Measurements from ENCODE around the gene MAP2K6.

The MAP2K6 gene

GRCh38 chr17:69497161-69497560 lies 82.7 kb downstream of the MAP2K6 start:
- DNase-seq = no peak

- DNase-seq = no peak
These were observed 84.8 kb downstream of the MAP2K6 start for GRCh38 chr17:69499318-69499717.

- DNase-seq = peak; percentile 34
These were observed 86.5 kb downstream of the MAP2K6 start for GRCh38 chr17:69500911-69501429.

DNA sequence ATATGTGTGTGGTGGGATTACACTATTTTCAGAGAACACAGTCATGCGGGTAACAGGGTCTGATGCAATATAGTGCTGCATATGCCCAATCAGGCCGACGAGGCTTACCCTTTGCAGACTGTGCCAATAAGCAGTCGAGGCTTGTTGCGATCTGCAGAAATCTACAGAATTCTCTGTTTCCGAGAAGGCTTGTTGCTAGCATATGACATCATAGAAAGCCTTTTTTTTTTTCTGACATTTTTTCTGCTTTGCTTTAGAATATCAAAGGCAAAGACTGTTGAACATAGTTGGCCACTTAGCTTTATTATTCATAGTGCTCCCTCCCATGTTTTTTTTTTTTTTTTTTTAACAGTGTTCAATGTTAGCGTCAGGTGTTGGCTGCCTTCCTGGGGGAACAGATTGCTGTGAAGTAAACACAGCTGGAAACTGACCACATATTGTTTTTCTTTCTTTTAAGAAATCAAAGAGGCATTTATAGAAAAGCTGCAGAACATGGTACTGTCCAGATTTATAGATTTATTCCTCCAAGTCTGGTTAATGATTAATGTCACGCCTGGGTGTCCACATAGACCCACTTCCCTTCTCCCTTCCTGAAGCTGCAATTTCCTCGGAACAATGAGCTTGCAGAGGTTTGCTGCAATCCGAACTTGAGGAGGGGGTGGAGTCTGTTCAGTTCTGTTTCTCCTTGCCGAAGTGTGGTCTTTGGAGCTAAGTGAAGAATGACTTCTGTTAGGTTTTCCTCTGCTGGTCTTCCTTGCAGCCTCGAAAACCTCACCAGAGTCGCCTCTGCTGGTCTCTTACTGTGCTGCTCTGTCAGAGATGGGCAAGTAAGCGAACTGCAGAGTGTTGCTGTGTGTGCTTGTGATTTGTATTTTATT lies 87.3 kb downstream of the MAP2K6 start:
- DNase-seq = peak; percentile 63

- DNase-seq = no peak
These were observed 89.2 kb downstream of the MAP2K6 start for GRCh38 chr17:69503711-69504110.

- DNase-seq = no peak
These were observed 91.2 kb downstream of the MAP2K6 start for GRCh38 chr17:69505740-69506139.

GRCh38 chr17:69506489-69506888 lies 92.0 kb downstream of the MAP2K6 start:
- no peak for DNase-seq

DNA sequence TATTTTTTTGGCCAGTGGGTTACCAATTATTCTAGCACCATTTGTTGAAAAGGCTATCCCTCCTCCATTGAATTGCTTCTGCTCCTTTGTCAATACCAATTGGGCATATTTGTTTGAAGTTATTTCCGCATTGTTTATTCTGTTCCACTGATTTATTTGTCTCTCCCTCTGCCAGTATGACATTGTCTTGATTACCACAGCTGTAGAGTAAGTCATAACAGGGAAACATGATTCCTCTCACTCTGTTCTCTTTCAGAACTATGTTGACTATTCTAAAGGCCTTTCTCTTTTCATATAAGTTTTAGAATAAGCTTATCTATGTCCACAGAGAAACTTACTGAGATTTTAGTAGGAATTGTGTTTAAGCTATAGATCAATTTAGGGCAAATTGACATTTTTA lies 94.3 kb downstream of the MAP2K6 start:
- no peak for DNase-seq

- DNase-seq = no peak
These were observed 96.8 kb downstream of the MAP2K6 start for GRCh38 chr17:69511250-69511649.

- no peak for DNase-seq
These were observed 98.4 kb downstream of the MAP2K6 start for GRCh38 chr17:69512946-69513345.

- no peak for DNase-seq
These were observed 101.7 kb downstream of the MAP2K6 start for GRCh38 chr17:69516225-69516624.

GRCh38 chr17:69516911-69517310 lies 102.4 kb downstream of the MAP2K6 start:
- no peak for DNase-seq

DNA sequence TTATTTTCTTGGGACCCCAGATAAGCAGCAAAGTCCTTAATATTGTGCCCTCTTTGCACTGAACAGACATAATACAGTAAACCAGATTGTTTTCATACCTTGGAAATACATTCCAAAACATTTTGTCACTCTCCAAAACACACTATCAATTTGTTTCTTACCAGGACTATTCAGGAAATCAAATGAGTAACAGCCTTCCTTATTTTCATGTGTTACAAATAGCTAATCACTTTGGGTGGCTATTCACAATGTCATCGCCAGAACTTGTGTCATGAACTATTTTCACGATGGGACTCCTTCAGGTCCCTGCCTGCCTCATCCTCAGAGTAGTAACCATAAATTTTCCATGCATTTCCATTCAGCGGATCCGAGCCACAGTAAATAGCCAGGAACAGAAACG lies 104.5 kb downstream of the MAP2K6 start:
- no peak for DNase-seq

DNA sequence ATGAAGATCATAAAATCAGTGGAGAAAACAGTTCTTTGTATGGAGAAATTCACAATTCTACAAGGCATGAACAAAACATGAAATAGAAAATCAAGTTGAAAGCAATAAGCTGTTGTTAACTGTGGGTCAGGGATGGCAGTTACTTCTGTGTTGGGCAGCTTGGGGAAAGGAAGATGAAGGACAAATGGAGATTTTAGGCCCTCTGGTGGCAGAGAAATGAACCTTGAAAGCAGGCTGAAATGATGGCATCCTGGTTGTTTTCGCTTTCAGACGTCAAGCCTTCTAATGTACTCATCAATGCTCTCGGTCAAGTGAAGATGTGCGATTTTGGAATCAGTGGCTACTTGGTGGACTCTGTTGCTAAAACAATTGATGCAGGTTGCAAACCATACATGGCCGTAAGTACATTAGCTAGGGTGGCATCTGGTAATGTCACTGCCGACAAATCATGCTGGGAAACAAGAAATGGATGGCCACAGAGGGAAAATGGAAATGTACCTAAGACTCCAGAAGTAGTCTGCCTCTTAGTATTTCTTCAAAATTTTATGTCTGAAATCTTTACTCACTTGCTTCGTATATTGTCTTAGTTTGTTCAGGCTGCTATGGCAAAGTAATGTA lies 108.9 kb downstream of the MAP2K6 start:
- peak; percentile 42 for DNase-seq

GRCh38 chr17:69524854-69525253 lies 110.4 kb downstream of the MAP2K6 start:
- DNase-seq = no peak

DNA sequence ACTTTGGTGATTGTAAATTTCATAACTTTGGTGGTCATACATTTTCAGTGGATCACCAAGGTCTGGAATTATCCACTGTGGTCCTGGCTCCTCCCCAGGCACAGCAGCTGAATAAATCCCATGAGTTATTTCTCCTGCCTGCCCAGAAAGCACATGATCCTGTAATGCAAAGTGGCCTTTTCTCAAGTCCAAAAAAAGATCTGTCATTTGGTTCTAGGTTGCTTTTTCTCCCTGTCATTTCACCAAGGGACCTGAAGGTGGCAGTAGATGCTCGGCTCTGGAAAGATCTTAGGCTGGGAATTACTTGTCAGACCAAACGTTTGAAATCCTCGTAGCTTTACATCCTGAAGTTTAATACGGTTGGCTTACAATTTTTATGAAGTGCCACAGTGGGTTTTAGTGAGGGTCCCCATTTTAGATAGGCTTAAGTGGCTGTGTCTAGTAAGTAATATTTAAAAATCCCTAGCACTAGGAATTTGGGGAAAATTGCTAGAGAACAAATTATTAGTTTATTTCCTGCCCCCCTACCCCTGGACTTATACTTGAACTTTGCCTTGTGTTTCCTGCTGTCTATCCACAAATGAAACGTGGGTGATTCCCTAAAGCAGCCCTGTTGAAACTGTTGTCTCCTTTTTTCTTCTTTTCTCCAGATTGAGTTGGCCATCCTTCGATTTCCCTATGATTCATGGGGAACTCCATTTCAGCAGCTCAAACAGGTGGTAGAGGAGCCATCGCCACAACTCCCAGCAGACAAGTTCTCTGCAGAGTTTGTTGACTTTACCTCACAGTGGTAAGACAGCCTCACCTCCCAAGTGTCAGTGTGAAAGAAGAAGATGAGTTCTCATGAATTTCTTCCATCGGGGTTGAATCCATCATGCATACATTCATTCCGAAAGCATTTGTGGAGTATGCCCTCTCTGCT lies 111.7 kb downstream of the MAP2K6 start:
- DNase-seq = peak; percentile 58

- DNase-seq = no peak
These were observed 113.5 kb downstream of the MAP2K6 start for GRCh38 chr17:69528035-69528434.

- DNase-seq = no peak
These were observed 119.2 kb downstream of the MAP2K6 start for GRCh38 chr17:69533481-69534234.

- DNase-seq = no peak
These were observed 119.7 kb downstream of the MAP2K6 start for GRCh38 chr17:69534235-69534621.

DNA sequence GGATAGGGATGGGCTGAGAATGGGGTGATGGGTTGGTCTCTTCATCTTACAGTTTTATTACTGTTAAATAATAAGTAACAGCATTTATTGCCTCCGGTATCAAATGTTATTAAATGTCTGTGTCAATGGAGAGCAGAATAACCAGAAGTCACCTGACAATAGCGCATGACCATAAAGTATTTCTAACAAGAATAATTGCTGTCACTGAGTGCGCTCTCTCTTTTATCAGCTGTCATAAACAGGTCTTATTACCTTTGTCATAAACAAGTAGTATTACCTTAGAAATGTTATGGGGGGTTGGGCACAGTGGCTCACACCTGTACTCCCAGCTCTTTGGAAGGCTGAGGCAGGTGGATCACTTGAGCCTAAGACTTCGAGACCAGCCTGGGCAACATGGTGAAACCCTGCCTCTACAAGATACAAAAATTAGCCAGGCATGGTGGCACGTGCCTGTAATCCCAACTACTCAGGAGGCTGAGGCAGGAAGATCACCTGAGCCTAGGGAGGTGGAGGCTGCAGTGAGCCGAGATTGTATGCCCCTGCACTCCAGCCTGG lies 120.6 kb downstream of the MAP2K6 start:
- no peak for DNase-seq

DNA sequence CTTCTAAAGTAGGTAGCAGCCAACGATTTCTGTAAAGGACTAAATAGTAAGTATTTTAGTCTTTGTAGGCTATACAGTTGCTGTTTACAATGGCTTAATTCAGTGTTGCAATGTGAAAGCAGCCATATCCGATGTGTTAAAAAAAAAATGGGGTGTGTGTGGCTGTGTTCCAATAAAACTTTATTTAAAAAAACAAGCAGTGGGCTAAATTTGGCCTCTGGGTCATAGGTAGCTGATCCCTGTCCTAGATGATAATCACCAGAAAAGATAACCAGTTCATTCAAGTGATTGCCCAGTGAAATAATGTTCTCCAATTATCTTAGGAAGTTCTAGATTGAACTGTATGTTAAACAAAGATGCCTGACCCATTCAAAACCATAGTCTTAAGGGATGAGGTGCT lies 124.3 kb downstream of the MAP2K6 start:
- DNase-seq = no peak

DNA sequence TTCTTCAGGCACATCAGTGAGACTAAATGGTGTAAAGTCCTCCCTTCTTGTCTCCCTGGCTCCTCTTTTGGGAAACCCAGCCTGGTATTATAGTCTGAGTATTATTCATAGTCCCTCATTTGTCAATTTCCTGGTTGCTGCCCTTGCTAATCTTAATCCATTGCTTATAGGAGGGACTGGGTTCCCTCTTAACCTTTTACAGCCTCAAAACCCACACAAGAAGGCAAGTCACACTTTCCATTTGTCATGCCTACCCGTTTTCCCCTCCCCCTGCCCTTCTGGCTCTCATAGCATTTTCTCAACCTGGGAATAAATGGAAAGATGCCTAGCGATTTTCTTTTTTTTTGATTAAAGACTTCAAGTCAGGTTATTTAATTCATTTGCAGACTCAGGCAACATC lies 124.8 kb downstream of the MAP2K6 start:
- DNase-seq = no peak

All from right hindlimb (tissue), 1 donor.